Prostate gland (tissue), 2 donors: ENCODE measurements around the gene CDC40. TPM values are rescaled to one million over a fixed set of nuclear protein-coding genes. Genes with fewer than 3 reads are reported as not detected.

ENCODE experiments used
- DNase-seq: peaks from one replicate; pipeline ENCODE4 v3.0.0-alpha.2; 2019; ENCODE audit warnings: low spot score
- H3K27ac ChIP-seq, 2 donors: fragments of 200-600 bp; sonication (generic); 2 replicates each; pipeline ENCODE4 v1.5.1; 2017 to 2019
- H3K27me3 ChIP-seq: fragments of 200-600 bp; sonication (generic); replicated peaks from 2 replicates; pipeline ENCODE4 v1.5.1; 2019; ENCODE audit not compliant: insufficient read depth
- H3K36me3 ChIP-seq, 2 donors: fragments of 200-600 bp; sonication (generic); 1 replicate in 1 of 2; 2 replicates in 1 of 2; pipeline versions ENCODE4 v1.5.1 to v1.8.1; 2017 to 2019
- H3K4me1 ChIP-seq: fragments of 200-600 bp; sonication (generic); replicated peaks from 2 replicates; pipeline ENCODE4 v1.5.1; 2019
- H3K4me3 ChIP-seq, 2 donors: fragments of 200-600 bp; sonication (generic); 2 replicates each; pipeline ENCODE4 v1.5.1; 2017 to 2019
- H3K9me3 ChIP-seq: fragments of 200-600 bp; sonication (generic); 2 replicates; pipeline ENCODE4 v1.5.1; 2017
- CTCF ChIP-seq, 4 experiments: fragments of 200-600 bp in 2 of 4; fragments of 450-650 bp in 2 of 4; sonication (generic) in 2 of 4; IDR thresholded peaks; 1 replicate in 3 of 4; 2 replicates in 1 of 4; pipeline ENCODE4 v1.5.1; 2016 to 2019; ENCODE audit warnings: antibody characterized with exemption in 4 of 4, mild to moderate bottlenecking in 2 of 4, moderate library complexity in 2 of 4
- POLR2A ChIP-seq: fragments of 450-650 bp; IDR thresholded peaks from one replicate; pipeline ENCODE4 v1.6.1; 2016; ENCODE audit warnings: antibody characterized with exemption, mild to moderate bottlenecking
- POLR2AphosphoS5 ChIP-seq: sonication (generic); formaldehyde crosslinking; IDR thresholded peaks from one replicate; pipeline ENCODE4 v1.6.1; 2017; ENCODE audit warnings: antibody characterized with exemption
- WGBS: methylation state at CpG from one replicate; pipeline ENCODE4 v1.1.5; 2018; 5-methylcytosine and 5-hydroxymethylcytosine counted together
- intact Hi-C: fragments of 100-400 bp; cut with DNase I; formaldehyde crosslinking; loops from one replicate; pipeline ENCODE4 v1.14.2; 2022
- total RNA-seq, 2 donors: library from RNA; depleted of rRNA; stranded (reverse); fragments of >200 nt; gene quantifications; one replicate each; pipeline ENCODE4 v1.1.0, GENCODE V29; 2016

CDC40 gene
- total RNA-seq, 2 donors from 2014 or later: 15.8 to 20.4 TPM

- Histone ChIP-seq H3K36me3 (peaks cover 0 to 16% of the 10 kb centered on the region in 2 donors), H3K4me1 (no peaks in the 10 kb centered on the region), H3K27me3 (no peaks in the 10 kb centered on the region), H3K4me3 (no peak overlapping the region), H3K9me3 (no peaks in the 10 kb centered on the region), H3K27ac (no peak overlapping the region)
- no peak for DNase-seq
- intact Hi-C loops: no loop called here
- whole genome bisulfite sequencing: 83% methylated on average over 5 of the region's 5 CpGs
- no peak for TF ChIP-seq POLR2AphosphoS5
- TF ChIP-seq CTCF (IDR thresholded peaks at IDR 0.05): no peak
- no peak for TF ChIP-seq POLR2A
These were observed 35.9 kb downstream of the CDC40 start for GRCh38 chr6:110216140-110216539.

- TF ChIP-seq POLR2A: no peak
- no peaks in the 10 kb centered on the region for H3K4me1 ChIP-seq
- intact Hi-C loops: no loop called here
- H3K4me3 ChIP-seq: no peak overlapping the region
- no peaks in the 10 kb centered on the region for H3K27me3 ChIP-seq
- DNase-seq: no peak
- peaks cover 0 to 11% of the 10 kb centered on the region in 2 donors for H3K36me3 ChIP-seq
- no peaks in the 10 kb centered on the region for H3K9me3 ChIP-seq
- no peak overlapping the region for H3K27ac ChIP-seq
- 83% methylated on average over 2 of the region's 2 CpGs for WGBS
These were observed 37.0 kb downstream of the CDC40 start for GRCh38 chr6:110217266-110217665.

GRCh38 chr6:110221738-110222137, 41.5 kb downstream of the CDC40 start:
- intact Hi-C loops: no loop called here
- H3K9me3 ChIP-seq: no peaks in the 10 kb centered on the region
- H3K4me3 ChIP-seq: no peak overlapping the region
- H3K36me3 ChIP-seq: peaks cover 0 to 5% of the 10 kb centered on the region in 2 donors
- H3K4me1 ChIP-seq: no peaks in the 10 kb centered on the region
- no peak for DNase-seq
- no peaks in the 10 kb centered on the region for H3K27me3 ChIP-seq
- TF ChIP-seq POLR2A (no peak), CTCF (IDR thresholded peaks at IDR 0.05) (no peak), POLR2AphosphoS5 (no peak)
- H3K27ac ChIP-seq: no peak overlapping the region

GRCh38 chr6:110226261-110226660, 46.0 kb downstream of the CDC40 start:
- H3K4me3 ChIP-seq: no peak overlapping the region
- TF ChIP-seq POLR2A (no peak), POLR2AphosphoS5 (no peak), CTCF (IDR thresholded peaks at IDR 0.05) (no peak)
- no peaks in the 10 kb centered on the region for H3K4me1 ChIP-seq
- no peaks in the 10 kb centered on the region for H3K27me3 ChIP-seq
- H3K9me3 ChIP-seq: no peaks in the 10 kb centered on the region
- DNase-seq: no peak
- no peak overlapping the region for H3K27ac ChIP-seq
- no peaks in the 10 kb centered on the region for H3K36me3 ChIP-seq
- intact Hi-C loops: no loop called here
- WGBS: 86% methylated on average over 1 of the region's 1 CpG

GRCh38 chr6:110232450-110232849, 52.2 kb downstream of the CDC40 start:
- DNase-seq: no peak
- Histone ChIP-seq H3K4me3 (no peak overlapping the region), H3K4me1 (no peaks in the 10 kb centered on the region), H3K27ac (no peak overlapping the region), H3K27me3 (no peaks in the 10 kb centered on the region), H3K9me3 (no peaks in the 10 kb centered on the region), H3K36me3 (no peaks in the 10 kb centered on the region)
- intact Hi-C loops: no loop called here
- no peak for TF ChIP-seq POLR2AphosphoS5
- TF ChIP-seq CTCF (IDR thresholded peaks at IDR 0.05): no peak
- no peak for TF ChIP-seq POLR2A
- 64% methylated on average over 2 of the region's 2 CpGs for WGBS
